ENCODE results near the gene RASA2. TPM values are rescaled to one million over a fixed set of nuclear protein-coding genes. Genes with fewer than 3 reads are reported as not detected.

RASA2 gene
- total and polyA plus RNA-seq, 4 donors: 1.6 to 5.4 (median 4.6) TPM

GRCh38 chr3:141450727-141451375 lies 36.0 kb upstream of the RASA2 start:
- Histone ChIP-seq H3K9ac (ENCODE audit: low read depth in 1 of 2, low read length in 2 of 2) (no peak overlapping the region), H3K9me3 (ENCODE audit: control insufficient read depth in 4 of 4, low read length in 3 of 4) (no peaks in the 10 kb centered on the region), H3K27me3 (ENCODE audit: control insufficient read depth in 4 of 4, insufficient read depth in 4 of 4, low read length in 3 of 4) (no peaks in the 10 kb centered on the region), H3K4me1 (ENCODE audit: control insufficient read depth in 4 of 4, insufficient read depth in 4 of 4, low read length in 3 of 4) (peaks cover 0 to 8% (median 4%) of the 10 kb centered on the region in 4 donors), H3K36me3 (ENCODE audit: control insufficient read depth in 4 of 4, insufficient read depth in 3 of 4, low read depth in 1 of 4, low read length in 3 of 4) (peaks cover 0 to 3% (median 1%) of the 10 kb centered on the region in 4 donors), H3K27ac (ENCODE audit: low read depth in 1 of 2, low read length in 2 of 2) (no peak overlapping the region), H3K4me3 (ENCODE audit: low read depth in 1 of 3, low read length in 3 of 3) (no peak overlapping the region)
- DNase-seq (ENCODE audit: low spot score): no peak
- TF ChIP-seq RXRA (IDR thresholded peaks at IDR 0.05) (no peak), HNF4A (conservative IDR thresholded peaks at IDR 0.05) (no peak), MAX (IDR thresholded peaks at IDR 0.05) (no peak), HNF4G (IDR thresholded peaks at IDR 0.05) (no peak), YY1 (IDR thresholded peaks at IDR 0.05) (no peak), ATF3 (IDR thresholded peaks at IDR 0.05) (no peak), NR2F2 (IDR thresholded peaks at IDR 0.05) (no peak), ZBTB33 (IDR thresholded peaks at IDR 0.05) (no peak), FOXA2 (IDR thresholded peaks at IDR 0.05) (no peak), SP1 (IDR thresholded peaks at IDR 0.05) (no peak), REST (IDR thresholded peaks at IDR 0.05) (no peak), CTCF (IDR thresholded peaks at IDR 0.05; ENCODE audit: low read depth, low read length, missing input control) (no peak), GABPA (IDR thresholded peaks at IDR 0.05 in 1 of 2, conservative IDR thresholded peaks at IDR 0.05 in 1 of 2) (no peak)
- 77% methylated on average over 8 of the region's 8 CpGs for WGBS

- Histone ChIP-seq H3K27ac (ENCODE audit: low read depth in 1 of 2, low read length in 2 of 2) (no peak overlapping the region), H3K4me3 (ENCODE audit: low read depth in 1 of 3, low read length in 3 of 3) (no peak overlapping the region), H3K9me3 (ENCODE audit: control insufficient read depth in 4 of 4, low read length in 3 of 4) (no peaks in the 10 kb centered on the region), H3K9ac (ENCODE audit: low read depth in 1 of 2, low read length in 2 of 2) (peak overlapping the region in 1 of 2 donors; percentile 40), H3K4me1 (ENCODE audit: control insufficient read depth in 4 of 4, insufficient read depth in 4 of 4, low read length in 3 of 4) (peaks cover 0 to 8% (median 4%) of the 10 kb centered on the region in 4 donors), H3K36me3 (ENCODE audit: control insufficient read depth in 4 of 4, insufficient read depth in 3 of 4, low read depth in 1 of 4, low read length in 3 of 4) (peaks cover 0 to 3% (median 0%) of the 10 kb centered on the region in 4 donors), H3K27me3 (ENCODE audit: control insufficient read depth in 4 of 4, insufficient read depth in 4 of 4, low read length in 3 of 4) (no peaks in the 10 kb centered on the region)
- no peak for DNase-seq (ENCODE audit: low spot score)
- TF ChIP-seq HNF4G (IDR thresholded peaks at IDR 0.05) (no peak), YY1 (IDR thresholded peaks at IDR 0.05) (no peak), RXRA (IDR thresholded peaks at IDR 0.05) (peak; percentile 40 to 74), HNF4A (conservative IDR thresholded peaks at IDR 0.05) (peak in 1 of 2 donors; percentile 16), MAX (IDR thresholded peaks at IDR 0.05) (no peak), EGR1 (IDR thresholded peaks at IDR 0.05; ENCODE audit: low read depth in 2 of 2) (no peak), RAD21 (IDR thresholded peaks at IDR 0.05) (peak; percentile 96 to 100), GABPA (IDR thresholded peaks at IDR 0.05 in 1 of 2, conservative IDR thresholded peaks at IDR 0.05 in 1 of 2) (no peak), REST (IDR thresholded peaks at IDR 0.05) (no peak), ZBTB33 (IDR thresholded peaks at IDR 0.05) (no peak)
Measured at GRCh38 chr3:141452045-141452444, 34.8 kb upstream of the RASA2 start.
